Chondrocyte (in vitro differentiated cells): Measurements from ENCODE around the gene ABLIM1. TPM values are rescaled to one million over a fixed set of nuclear protein-coding genes. Genes with fewer than 3 reads are reported as not detected.

Source experiments
- DNase-seq: peaks from one replicate; pipeline ENCODE4 v3.0.0; 2021; ENCODE audit warnings: mixed read lengths, low spot score
- H3K27ac Mint-ChIP-seq: one replicate; pipeline ENCODE4 v1.8.0; 2021; ENCODE audit warnings: mild to moderate bottlenecking, moderate library complexity, mixed read lengths; ENCODE audit not compliant: unreplicated experiment
- H3K27me3 Mint-ChIP-seq: 2 replicates; pipeline ENCODE4 v1.8.0; 2021; ENCODE audit warnings: low read depth, mixed read lengths
- H3K36me3 Mint-ChIP-seq: 2 replicates; pipeline ENCODE4 v1.8.0; 2021; ENCODE audit warnings: low read depth, mixed read lengths
- H3K4me1 Mint-ChIP-seq: 2 replicates; pipeline ENCODE4 v1.8.0; 2021; ENCODE audit warnings: low read depth, mild to moderate bottlenecking, mixed read lengths
- H3K4me3 Mint-ChIP-seq: one replicate; pipeline ENCODE4 v1.8.0; 2021; ENCODE audit warnings: mild to moderate bottlenecking, moderate library complexity, mixed read lengths; ENCODE audit not compliant: unreplicated experiment
- H3K9me3 Mint-ChIP-seq: 2 replicates; pipeline ENCODE4 v1.8.0; 2021; ENCODE audit warnings: low read depth, mixed read lengths
- total RNA-seq: library from RNA; stranded (reverse); gene quantifications from 3 replicates; pipeline ENCODE4 v1.2.1, GENCODE V29; 2021
- TF ChIP-seq, protein P1 (sequence below): fragments of 200-600 bp; sonication (generic); IDR thresholded peaks from 2 replicates; pipeline ENCODE4 v1.5.0; 2021; ENCODE audit warnings: antibody characterized with exemption, mild to moderate bottlenecking, moderate library complexity

The ABLIM1 gene
- total RNA-seq, 1 donor from 2014 or later, result 15.7 TPM

DNA sequence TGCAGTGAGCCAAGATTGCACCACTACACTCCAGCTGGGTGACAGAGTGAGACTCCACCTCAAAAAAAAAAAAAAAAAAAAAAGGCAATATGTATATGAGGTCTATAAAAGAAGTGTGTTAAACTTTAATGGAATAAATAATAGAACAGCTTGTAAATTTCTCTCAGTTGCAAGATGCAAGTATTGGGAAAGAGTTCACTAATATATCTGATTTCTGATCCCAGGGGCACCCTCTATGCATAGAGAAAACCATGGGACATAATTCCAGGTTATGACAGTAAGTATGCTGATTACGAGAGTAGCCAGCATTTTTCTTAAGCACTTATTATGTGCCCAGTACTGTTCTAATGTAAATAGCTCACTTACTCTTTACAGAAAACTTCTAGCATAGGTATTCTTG is 187.7 kb downstream of the ABLIM1 start:
- Mint-ChIP-seq H3K36me3 (no peaks in the 10 kb centered on the region), H3K4me1 (peaks cover 4% of the 10 kb centered on the region), H3K9me3 (no peaks in the 10 kb centered on the region), H3K27ac (no peak overlapping the region), H3K4me3 (no peak overlapping the region), H3K27me3 (no peaks in the 10 kb centered on the region)
- TF ChIP-seq, protein P1, sequence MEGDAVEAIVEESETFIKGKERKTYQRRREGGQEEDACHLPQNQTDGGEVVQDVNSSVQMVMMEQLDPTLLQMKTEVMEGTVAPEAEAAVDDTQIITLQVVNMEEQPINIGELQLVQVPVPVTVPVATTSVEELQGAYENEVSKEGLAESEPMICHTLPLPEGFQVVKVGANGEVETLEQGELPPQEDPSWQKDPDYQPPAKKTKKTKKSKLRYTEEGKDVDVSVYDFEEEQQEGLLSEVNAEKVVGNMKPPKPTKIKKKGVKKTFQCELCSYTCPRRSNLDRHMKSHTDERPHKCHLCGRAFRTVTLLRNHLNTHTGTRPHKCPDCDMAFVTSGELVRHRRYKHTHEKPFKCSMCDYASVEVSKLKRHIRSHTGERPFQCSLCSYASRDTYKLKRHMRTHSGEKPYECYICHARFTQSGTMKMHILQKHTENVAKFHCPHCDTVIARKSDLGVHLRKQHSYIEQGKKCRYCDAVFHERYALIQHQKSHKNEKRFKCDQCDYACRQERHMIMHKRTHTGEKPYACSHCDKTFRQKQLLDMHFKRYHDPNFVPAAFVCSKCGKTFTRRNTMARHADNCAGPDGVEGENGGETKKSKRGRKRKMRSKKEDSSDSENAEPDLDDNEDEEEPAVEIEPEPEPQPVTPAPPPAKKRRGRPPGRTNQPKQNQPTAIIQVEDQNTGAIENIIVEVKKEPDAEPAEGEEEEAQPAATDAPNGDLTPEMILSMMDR, result no peak
- no peak for DNase-seq

DNA sequence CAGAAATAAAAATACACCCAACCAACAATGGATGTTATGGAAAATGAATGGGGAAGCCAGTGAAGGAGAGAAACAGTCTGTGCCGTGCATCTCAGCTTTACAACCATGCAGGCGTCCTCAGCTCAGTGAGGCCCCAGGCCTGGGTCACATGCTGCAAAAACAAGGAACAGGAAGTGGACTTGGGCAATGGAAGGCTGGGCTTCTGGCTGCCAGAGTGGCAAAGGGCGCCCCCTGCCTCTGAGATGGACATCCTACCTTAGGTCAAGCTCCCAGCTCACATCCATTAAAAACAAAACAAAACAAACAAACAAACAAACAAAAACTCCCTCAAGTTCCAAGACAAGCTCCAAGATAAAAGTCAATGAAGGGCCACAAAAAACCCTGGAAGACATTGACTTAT is 199.1 kb downstream of the ABLIM1 start:
- TF ChIP-seq, protein P1, result peak; percentile 61
- H3K27me3 Mint-ChIP-seq, result no peaks in the 10 kb centered on the region
- no peak for DNase-seq
- H3K27ac Mint-ChIP-seq, result no peak overlapping the region
- peaks cover 11% of the 10 kb centered on the region for H3K4me1 Mint-ChIP-seq
- H3K9me3 Mint-ChIP-seq, result no peaks in the 10 kb centered on the region
- no peak overlapping the region for H3K4me3 Mint-ChIP-seq
- H3K36me3 Mint-ChIP-seq, result peaks cover 2% of the 10 kb centered on the region

DNA sequence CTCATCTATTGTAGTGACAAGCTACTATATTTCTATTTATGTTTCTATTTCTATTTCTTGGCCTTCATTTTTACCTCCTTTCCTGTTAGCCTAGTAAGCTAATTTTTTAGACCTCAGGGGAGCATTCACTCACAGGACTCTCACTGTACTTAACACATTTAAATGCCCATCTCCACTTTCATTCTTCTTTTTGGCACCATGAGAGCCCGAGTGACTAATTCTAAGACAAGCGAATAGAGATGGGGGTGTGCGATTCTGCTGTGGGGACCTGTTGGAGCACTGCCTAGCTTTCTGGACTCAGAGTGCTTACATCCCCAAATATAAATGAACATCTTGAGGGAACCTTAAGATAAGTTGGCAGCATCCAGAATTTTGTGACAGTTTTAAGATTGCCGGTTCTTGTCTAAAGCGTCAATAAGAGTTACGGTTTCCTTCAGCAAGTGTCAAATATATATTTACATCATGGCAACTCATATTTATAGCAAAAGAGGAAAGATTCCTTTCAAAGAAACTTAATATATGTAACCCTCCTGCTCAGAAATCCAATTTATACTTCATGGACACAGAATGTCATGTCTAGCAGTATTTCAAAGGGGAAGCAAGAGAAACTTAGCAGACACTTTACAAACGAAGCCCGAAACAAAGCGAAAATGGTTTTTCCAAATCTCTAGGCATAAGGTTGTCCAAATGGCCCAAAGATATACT is 199.7 kb downstream of the ABLIM1 start:
- DNase-seq, result no peak
- no peak overlapping the region for H3K27ac Mint-ChIP-seq
- no peak overlapping the region for H3K4me3 Mint-ChIP-seq
- peaks cover 11% of the 10 kb centered on the region for H3K4me1 Mint-ChIP-seq
- no peaks in the 10 kb centered on the region for H3K27me3 Mint-ChIP-seq
- peaks cover 4% of the 10 kb centered on the region for H3K36me3 Mint-ChIP-seq
- H3K9me3 Mint-ChIP-seq, result no peaks in the 10 kb centered on the region
- TF ChIP-seq, protein P1, result no peak

DNA sequence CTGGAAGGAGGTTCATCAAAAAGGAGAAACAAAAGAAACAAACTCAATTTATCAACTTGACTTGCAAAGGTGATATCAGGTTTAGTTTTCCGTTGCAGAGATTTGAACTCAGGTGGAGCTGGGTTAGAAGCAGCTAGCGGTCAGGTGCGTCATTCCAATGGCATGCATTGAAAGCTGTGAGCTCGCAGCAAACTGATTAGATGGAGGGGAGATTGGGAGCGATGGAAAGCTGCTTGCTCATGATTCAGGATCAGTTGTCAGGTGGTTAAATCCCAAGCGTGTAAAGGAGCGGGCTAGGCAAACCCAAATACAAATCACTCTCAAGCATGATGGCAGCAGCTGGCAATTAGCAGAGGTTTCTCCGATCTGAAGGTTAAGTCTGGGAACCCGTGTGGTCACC is 204.5 kb downstream of the ABLIM1 start:
- Mint-ChIP-seq H3K27ac (no peak overlapping the region), H3K4me3 (no peak overlapping the region), H3K36me3 (peaks cover 4% of the 10 kb centered on the region), H3K9me3 (no peaks in the 10 kb centered on the region), H3K27me3 (no peaks in the 10 kb centered on the region), H3K4me1 (peaks cover 9% of the 10 kb centered on the region)
- TF ChIP-seq, protein P1, result no peak
- no peak for DNase-seq

DNA sequence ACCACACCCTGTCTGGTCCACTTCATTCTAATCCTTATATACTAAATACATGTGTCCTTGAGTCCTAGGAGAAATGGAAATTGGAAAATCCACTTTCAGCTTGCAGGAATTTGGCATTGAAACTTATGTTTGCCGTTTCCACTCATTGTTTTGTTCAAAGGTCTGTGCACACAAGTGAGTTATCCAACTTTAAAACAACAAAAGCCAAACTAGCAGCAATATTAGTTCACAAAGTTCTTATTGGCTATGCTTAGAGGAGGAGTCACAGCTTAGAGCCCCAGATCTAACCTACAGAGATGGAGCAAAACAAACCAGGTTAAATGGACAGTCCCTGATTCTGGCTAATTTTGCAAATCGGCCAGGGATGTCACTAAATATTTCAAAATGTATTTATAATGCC is 209.2 kb downstream of the ABLIM1 start:
- H3K9me3 Mint-ChIP-seq, result no peaks in the 10 kb centered on the region
- no peaks in the 10 kb centered on the region for H3K27me3 Mint-ChIP-seq
- TF ChIP-seq, protein P1, result no peak
- H3K4me3 Mint-ChIP-seq, result no peak overlapping the region
- H3K4me1 Mint-ChIP-seq, result no peaks in the 10 kb centered on the region
- H3K27ac Mint-ChIP-seq, result no peak overlapping the region
- no peak for DNase-seq
- peaks cover 4% of the 10 kb centered on the region for H3K36me3 Mint-ChIP-seq
